DMS53 treated with DMSO at 0.1 percent for 48 hours (cell line): ENCODE data around the gene NUDT16L1.

ENCODE experiments used
- DNase-seq: peaks from one replicate; lab custom pipeline; 2025; ENCODE audit not compliant: unreplicated experiment; lab: John Stamatoyannopoulos, UW

NUDT16L1 gene

GRCh38 chr16:4663777-4664465 lies 29.4 kb upstream of the NUDT16L1 start:
- no peak for DNase-seq

GRCh38 chr16:4664538-4665418 lies 28.6 kb upstream of the NUDT16L1 start:
- no peak for DNase-seq

DNA sequence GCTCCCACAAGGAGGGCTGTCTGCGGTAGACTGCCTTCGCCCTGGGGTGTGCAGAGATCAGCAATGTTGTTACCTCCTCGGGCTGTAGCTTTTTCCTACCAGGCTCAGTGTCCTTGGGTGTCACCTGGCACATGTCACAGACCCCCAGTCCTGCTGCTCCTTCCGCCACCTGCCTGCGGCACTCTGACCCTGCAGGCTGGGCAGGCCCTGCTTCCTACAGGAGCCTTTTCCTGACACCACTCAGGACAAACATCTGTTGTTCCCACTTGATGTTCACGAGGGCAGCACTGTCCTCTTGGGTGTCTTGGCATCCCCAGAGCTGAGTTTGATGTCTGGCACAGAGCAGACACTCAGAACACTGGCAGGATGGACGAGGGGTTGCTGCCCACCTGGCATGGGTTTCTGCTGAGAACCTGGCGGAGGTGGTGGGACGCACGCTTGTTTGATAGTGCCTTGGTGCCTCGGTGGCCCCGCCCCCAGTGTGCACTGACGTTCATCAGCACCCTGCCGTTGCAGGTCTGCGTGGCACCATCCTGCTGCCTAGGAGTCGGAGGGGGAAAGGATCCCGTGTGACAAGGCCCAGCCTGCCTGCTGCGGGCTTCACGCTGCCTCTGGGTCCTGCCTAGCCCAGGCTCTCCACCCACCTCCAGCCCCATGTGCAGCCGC lies 26.7 kb upstream of the NUDT16L1 start:
- DNase-seq = no peak

- DNase-seq = no peak
Measured at GRCh38 chr16:4667203-4667963, 26.0 kb upstream of the NUDT16L1 start.

GRCh38 chr16:4668313-4668960 lies 24.9 kb upstream of the NUDT16L1 start:
- DNase-seq = no peak

GRCh38 chr16:4673387-4674046 lies 19.8 kb upstream of the NUDT16L1 start:
- DNase-seq = no peak

DNA sequence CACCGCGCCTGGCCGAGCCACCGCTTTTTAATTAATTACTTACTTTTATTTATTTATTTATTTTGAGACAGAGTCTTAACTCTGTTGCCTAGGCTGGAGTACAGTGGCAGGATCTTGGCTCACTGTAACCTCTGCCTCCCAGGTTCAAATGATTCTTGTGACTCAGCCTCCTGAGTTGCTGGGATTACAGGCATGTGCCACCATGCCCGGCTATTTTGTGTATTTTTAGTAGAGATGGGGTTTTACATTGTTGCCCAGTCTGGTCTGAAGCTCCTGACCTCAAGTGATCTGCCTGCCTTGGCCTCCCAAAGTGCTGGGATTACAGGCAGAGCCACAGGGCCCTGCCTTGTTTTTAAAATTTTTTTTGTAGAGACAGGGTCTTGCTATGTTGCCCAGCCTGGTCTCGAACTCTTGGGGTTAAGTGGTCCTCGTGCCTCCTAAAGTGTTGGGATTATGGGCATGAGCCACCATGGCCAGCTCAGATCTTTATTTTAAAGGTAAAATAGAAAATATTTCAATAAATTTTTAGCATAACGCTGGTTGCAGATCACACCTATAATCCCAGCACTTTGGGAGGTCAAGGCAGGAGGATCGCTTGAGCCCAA lies 18.3 kb upstream of the NUDT16L1 start:
- DNase-seq = no peak

DNA sequence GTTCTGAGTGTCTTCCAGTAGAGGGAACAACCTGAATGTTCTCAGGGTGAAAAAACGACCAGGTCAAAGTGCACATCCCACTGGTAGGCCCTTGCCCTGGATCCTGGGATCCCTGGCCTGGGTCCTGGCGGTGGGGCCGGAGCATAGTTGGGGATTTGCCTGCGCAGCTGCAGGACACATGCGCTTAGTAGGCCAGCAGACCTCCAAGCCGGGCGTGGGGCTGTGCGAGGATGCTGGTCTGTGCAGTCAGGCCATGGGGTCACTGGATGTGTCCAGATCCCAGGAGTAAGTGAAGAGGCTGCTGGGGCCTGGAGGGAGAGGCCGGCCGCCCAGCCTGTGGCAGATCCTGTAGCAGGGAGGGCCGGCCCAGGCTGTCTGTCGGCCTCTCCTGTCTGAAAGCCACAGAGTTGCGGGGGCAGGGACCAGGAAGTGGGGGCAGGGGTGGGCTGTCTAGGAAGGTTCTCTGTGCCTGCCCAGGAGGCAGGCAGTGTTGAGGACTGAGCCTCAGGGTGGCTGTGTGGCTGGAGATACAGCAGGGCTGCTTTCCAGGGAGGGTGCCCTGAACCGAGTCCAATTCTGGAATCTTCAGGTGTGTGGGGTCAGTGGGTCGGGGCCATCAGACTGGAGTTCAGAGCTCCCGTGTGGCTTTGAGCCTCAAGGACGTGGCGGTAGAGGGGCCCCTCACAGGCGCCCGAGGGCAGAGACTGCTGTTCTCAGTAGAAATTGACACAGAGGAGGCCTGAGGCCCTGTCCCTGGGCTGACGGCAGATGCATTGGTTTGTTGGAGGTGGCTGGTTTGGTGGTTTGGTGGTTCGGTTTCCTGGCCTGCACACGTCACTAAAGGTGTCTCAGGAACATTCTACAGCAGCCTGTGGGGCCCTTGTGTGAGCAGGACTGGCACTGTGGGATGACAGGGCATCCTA lies 17.2 kb upstream of the NUDT16L1 start:
- DNase-seq = no peak

DNA sequence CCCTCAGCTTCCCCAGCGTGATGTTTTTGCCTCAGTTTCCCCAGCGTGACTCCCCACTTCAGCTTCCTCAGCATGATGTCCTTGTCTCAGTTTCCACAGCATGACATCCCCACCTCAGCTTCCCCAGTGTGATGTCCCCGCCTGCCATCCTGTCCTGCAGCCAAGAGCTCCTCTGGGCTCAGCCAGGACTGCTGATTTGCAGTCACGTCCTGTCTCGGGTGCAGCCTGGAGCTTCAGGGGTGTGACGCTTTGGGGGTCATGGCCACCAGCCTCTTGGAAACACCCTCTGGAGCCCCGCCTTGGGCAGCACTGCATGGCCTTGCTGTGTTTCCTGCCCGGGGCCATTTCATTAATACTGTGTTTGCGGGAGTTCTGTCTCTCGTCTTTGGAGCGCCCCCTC lies 16.5 kb upstream of the NUDT16L1 start:
- DNase-seq = no peak

DNA sequence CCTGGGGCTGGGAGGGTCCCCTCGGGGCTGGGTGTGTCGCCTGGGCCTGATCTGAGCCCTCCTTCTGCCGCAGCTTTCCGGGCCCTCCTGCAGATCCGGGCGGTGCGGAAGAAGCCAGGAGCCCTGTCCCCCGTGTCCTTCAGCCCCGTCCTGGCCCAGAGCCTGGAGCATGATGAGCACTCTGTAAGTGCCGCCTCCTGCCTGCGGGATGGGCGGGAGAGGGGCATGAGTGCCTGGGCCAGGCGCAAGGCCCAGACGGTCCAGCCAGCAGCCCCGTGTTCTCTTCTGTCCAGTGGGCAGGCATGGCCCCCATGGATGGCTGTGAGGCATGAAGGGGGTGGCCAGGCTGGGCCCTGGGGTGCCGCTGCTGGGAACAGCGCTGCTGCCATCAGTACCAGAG lies 16.0 kb upstream of the NUDT16L1 start:
- DNase-seq = no peak

GRCh38 chr16:4677994-4678393 lies 15.4 kb upstream of the NUDT16L1 start:
- DNase-seq = no peak

DNA sequence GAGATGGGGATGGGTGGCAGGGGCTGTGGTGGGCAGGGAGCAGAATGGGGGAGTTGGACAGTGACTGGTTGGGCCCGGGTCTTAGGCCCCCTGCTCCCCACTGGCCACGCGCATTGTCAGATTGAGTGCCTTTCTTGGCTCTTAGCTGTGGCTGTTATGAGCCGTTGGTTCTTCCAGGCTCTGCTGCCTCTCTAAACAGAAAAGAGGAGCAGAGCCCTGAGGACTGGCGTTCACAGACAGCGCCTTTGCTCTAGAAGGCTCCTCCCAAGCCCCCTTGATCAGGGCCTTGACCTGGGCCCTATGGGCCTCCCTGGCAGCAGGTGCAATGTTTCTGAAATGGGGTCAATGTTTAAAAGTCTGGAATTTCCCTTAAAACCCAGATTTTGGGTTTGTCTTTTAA lies 14.8 kb upstream of the NUDT16L1 start:
- no peak for DNase-seq

GRCh38 chr16:4679156-4679849 lies 14.1 kb upstream of the NUDT16L1 start:
- no peak for DNase-seq

GRCh38 chr16:4679850-4680636 lies 13.3 kb upstream of the NUDT16L1 start:
- DNase-seq = no peak

GRCh38 chr16:4680673-4681470 lies 12.5 kb upstream of the NUDT16L1 start:
- no peak for DNase-seq

DNA sequence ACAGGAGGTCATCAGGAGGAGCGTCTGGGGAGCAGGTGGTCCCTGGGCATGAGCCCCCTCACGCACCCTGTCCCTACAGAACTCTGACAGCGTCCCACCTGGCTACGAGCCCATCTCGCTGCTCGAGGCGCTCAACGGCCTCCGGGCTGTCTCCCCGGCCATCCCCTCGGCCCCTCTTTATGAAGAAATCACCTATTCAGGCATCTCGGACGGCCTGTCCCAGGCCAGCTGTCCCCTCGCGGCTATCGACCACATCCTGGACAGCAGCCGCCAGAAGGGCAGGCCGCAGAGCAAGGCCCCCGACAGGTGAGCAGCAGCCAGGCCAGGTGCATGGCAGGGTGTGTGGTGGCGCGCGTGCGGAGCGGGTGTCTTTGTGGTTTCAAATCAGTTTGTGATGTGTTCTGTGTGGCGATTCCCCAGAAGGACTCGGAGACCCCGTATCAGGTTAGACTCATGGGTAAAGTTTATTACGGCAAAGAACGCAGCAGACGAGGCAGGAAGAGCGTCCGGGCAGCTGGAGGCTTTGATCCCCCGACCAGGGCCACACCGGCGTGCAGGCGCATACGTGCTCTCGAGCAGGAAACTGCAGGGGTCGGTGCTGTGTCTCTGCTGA lies 11.8 kb upstream of the NUDT16L1 start:
- DNase-seq = no peak
